SK-N-SH treated with all-trans-retinoic acid at 6 μM for 48 hours (cell line): ENCODE results near the gene FAM216A.
"Not testable (repeated sequence)": the region's sequence is repeated elsewhere in the genome, so short reads cannot be mapped to it uniquely, and the experiment has no call there.

Experiments used
- ATAC-seq: fragments of 200-7000 bp; cut with Tn5 transposase; 3 replicates; pipeline ENCODE4 v1.9.1; 2020; ENCODE audit warnings: mild to moderate bottlenecking, moderate library complexity
- ARNTL ChIP-seq: fragments of 450-650 bp; formaldehyde crosslinking; IDR thresholded peaks from 2 replicates; pipeline ENCODE4 v1.5.0; 2020; ENCODE audit warnings: low read depth, mild to moderate bottlenecking, moderate library complexity, borderline replicate concordance
- BACH2 ChIP-seq: fragments of 250-450 bp; sonication (Bioruptor Pico); IDR thresholded peaks from 2 replicates; pipeline ENCODE4 v1.9.0; 2021; ENCODE audit warnings: mild to moderate bottlenecking, borderline replicate concordance
- CREB5 ChIP-seq: fragments of 250-450 bp; sonication (Bioruptor Pico); IDR thresholded peaks from 2 replicates; pipeline ENCODE4 v1.5.1; 2020; ENCODE audit warnings: low read depth, mild to moderate bottlenecking, moderate library complexity
- CSRNP3 ChIP-seq: fragments of 250-450 bp; sonication (Bioruptor Pico); IDR thresholded peaks from 2 replicates; pipeline ENCODE4 v1.5.1; 2021; ENCODE audit warnings: mild to moderate bottlenecking, moderate library complexity
- ESRRG ChIP-seq: fragments of 250-450 bp; sonication (Bioruptor Pico); IDR thresholded peaks from 2 replicates; pipeline ENCODE4 v1.6.1; 2021; ENCODE audit warnings: mild to moderate bottlenecking
- GLIS3 ChIP-seq: fragments of 250-450 bp; sonication (Bioruptor Pico); IDR thresholded peaks from 2 replicates; pipeline ENCODE4 v1.5.0; 2020; ENCODE audit warnings: mild to moderate bottlenecking, moderate library complexity
- ISL1 ChIP-seq: fragments of 250-450 bp; sonication (Bioruptor Pico); IDR thresholded peaks from 2 replicates; pipeline ENCODE4 v2.1.2; 2022; ENCODE audit warnings: mild to moderate bottlenecking, moderate library complexity
- OSR1 ChIP-seq: fragments of 250-450 bp; sonication (Bioruptor Pico); IDR thresholded peaks from 2 replicates; pipeline ENCODE4 v1.8.0; 2022; ENCODE audit warnings: moderate library complexity, mild to moderate bottlenecking, inconsistent platforms
- PATZ1 ChIP-seq: fragments of 250-450 bp; sonication (Bioruptor Pico); IDR thresholded peaks from 2 replicates; pipeline ENCODE4 v1.8.0; 2020; ENCODE audit warnings: mild to moderate bottlenecking, moderate library complexity, borderline replicate concordance
- POU6F1 ChIP-seq: fragments of 250-450 bp; sonication (Bioruptor Pico); IDR thresholded peaks from 2 replicates; pipeline ENCODE4 v1.8.0; 2021; ENCODE audit warnings: low read depth, mild to moderate bottlenecking, moderate library complexity, borderline replicate concordance
- RARB ChIP-seq: fragments of 250-450 bp; sonication (Bioruptor Pico); IDR thresholded peaks from 2 replicates; pipeline ENCODE4 v1.8.0; 2021; ENCODE audit warnings: mild to moderate bottlenecking, moderate library complexity
- SNAI2 ChIP-seq: fragments of 250-450 bp; sonication (Bioruptor Pico); IDR thresholded peaks from 2 replicates; pipeline ENCODE4 v1.5.0; 2020; ENCODE audit warnings: mild to moderate bottlenecking, moderate library complexity
- TCF4 ChIP-seq: fragments of 250-450 bp; sonication (Bioruptor Pico); IDR thresholded peaks from 2 replicates; pipeline ENCODE4 v1.8.0; 2021; ENCODE audit warnings: mild to moderate bottlenecking, moderate library complexity, borderline replicate concordance
- TOX ChIP-seq: fragments of 250-450 bp; sonication (Bioruptor Pico); IDR thresholded peaks from 2 replicates; pipeline ENCODE4 v1.8.0; 2021; ENCODE audit warnings: mild to moderate bottlenecking, moderate library complexity, borderline replicate concordance
- TSHZ2 ChIP-seq: fragments of 250-450 bp; sonication (Bioruptor Pico); IDR thresholded peaks from 2 replicates; pipeline ENCODE4 v1.5.0; 2020; ENCODE audit warnings: mild to moderate bottlenecking, moderate library complexity
- ZC3H10 ChIP-seq: fragments of 250-450 bp; sonication (Bioruptor Pico); IDR thresholded peaks from 2 replicates; pipeline ENCODE4 v1.5.1; 2021; ENCODE audit warnings: mild to moderate bottlenecking, moderate library complexity
- ZFP3 ChIP-seq: fragments of 250-450 bp; sonication (Bioruptor Pico); IDR thresholded peaks from 2 replicates; pipeline ENCODE4 v1.5.0; 2020; ENCODE audit warnings: mild to moderate bottlenecking, moderate library complexity
- ZFP30 ChIP-seq: fragments of 450-650 bp; formaldehyde crosslinking; IDR thresholded peaks from 2 replicates; pipeline ENCODE4 v1.5.0; 2022; ENCODE audit warnings: mild to moderate bottlenecking, moderate library complexity
- ZNF70 ChIP-seq: fragments of 450-650 bp; formaldehyde crosslinking; IDR thresholded peaks from 2 replicates; pipeline ENCODE4 v1.5.0; 2020; ENCODE audit warnings: mild to moderate bottlenecking, moderate library complexity
- ZNF8 ChIP-seq: fragments of 450-650 bp; formaldehyde crosslinking; IDR thresholded peaks from 2 replicates; pipeline ENCODE4 v1.5.0; 2020; ENCODE audit warnings: mild to moderate bottlenecking, moderate library complexity

The FAM216A gene

GRCh38 chr12:110458756-110459155, 9.9 kb upstream of the FAM216A start:
- ATAC-seq = no peak
- TF ChIP-seq SNAI2 (CRISPR knock-in tag) (no peak), ZNF70 (CRISPR knock-in tag) (no peak), ARNTL (CRISPR knock-in tag) (no peak), ZC3H10 (CRISPR knock-in tag) (no peak)

- not testable (repeated sequence) for ATAC-seq
These were observed 7.5 kb upstream of the FAM216A start for GRCh38 chr12:110461189-110461588.

- no peak for ATAC-seq
- TF ChIP-seq BACH2 (CRISPR knock-in tag) (no peak), CREB5 (no peak), ESRRG (CRISPR knock-in tag) (no peak), TOX (CRISPR knock-in tag) (no peak)
- TF ChIP-seq, all 23 proteins: peak for 0
These were observed 3.6 kb upstream of the FAM216A start for GRCh38 chr12:110465024-110465423.

GRCh38 chr12:110465765-110466164, 2.9 kb upstream of the FAM216A start:
- not testable (repeated sequence) for ATAC-seq

GRCh38 chr12:110466791-110467190, 1.9 kb upstream of the FAM216A start:
- no peak for ATAC-seq
- no peak for TF ChIP-seq ZNF8 (CRISPR knock-in tag)
- no peak for TF ChIP-seq TSHZ2
- no peak for TF ChIP-seq TCF4
- no peak for TF ChIP-seq ZNF70 (CRISPR knock-in tag)
- no peak for TF ChIP-seq ZC3H10 (CRISPR knock-in tag)
- TF ChIP-seq ZFP30 = no peak
- TF ChIP-seq ESRRG (CRISPR knock-in tag) = no peak
- no peak for TF ChIP-seq CSRNP3 (CRISPR knock-in tag)
- TF ChIP-seq OSR1 = no peak
- TF ChIP-seq PATZ1 (CRISPR knock-in tag) = no peak
- TF ChIP-seq BACH2 (CRISPR knock-in tag) = no peak
- TF ChIP-seq ZFP3 (CRISPR knock-in tag) = no peak
- no peak for TF ChIP-seq GLIS3 (CRISPR knock-in tag)
- TF ChIP-seq ISL1 (CRISPR knock-in tag) = no peak

GRCh38 chr12:110467847-110468213, 815 bp upstream of the FAM216A start:
- TF ChIP-seq RARB (no peak), ZNF70 (CRISPR knock-in tag) (no peak), ISL1 (CRISPR knock-in tag) (no peak), GLIS3 (CRISPR knock-in tag) (no peak), ZFP3 (CRISPR knock-in tag) (peak; percentile 22; the same call in 1 of the 2 replicates), ZC3H10 (CRISPR knock-in tag) (no peak), TSHZ2 (no peak), POU6F1 (CRISPR knock-in tag) (no peak)
- no peak for ATAC-seq
